ENCODE measurements around the gene CGB5.
"Not testable (repeated sequence)": the region's sequence is repeated elsewhere in the genome, so short reads cannot be mapped to it uniquely, and the experiment has no call there.

DNA sequence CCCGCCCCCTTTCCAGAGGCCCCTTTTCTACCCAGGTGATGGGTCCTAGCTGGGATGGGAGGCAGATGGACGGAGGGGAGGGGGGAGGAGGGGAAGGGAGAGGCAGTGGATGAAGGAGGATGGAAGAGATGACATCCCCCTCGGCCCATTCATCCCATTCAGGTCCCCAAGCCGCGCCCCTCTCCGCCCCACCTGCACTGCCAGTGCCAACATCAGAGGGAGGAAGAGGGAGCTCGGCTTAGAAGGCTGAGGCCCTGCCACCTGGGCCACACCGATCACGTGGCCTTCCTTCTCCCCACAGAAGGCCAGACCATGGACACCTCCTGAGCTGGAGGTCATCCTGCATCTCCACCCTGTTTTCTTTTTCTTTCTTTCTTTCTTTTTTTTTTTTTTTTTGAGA lies 15.0 kb upstream of the CGB5 start:
- TF ChIP-seq, protein P1, sequence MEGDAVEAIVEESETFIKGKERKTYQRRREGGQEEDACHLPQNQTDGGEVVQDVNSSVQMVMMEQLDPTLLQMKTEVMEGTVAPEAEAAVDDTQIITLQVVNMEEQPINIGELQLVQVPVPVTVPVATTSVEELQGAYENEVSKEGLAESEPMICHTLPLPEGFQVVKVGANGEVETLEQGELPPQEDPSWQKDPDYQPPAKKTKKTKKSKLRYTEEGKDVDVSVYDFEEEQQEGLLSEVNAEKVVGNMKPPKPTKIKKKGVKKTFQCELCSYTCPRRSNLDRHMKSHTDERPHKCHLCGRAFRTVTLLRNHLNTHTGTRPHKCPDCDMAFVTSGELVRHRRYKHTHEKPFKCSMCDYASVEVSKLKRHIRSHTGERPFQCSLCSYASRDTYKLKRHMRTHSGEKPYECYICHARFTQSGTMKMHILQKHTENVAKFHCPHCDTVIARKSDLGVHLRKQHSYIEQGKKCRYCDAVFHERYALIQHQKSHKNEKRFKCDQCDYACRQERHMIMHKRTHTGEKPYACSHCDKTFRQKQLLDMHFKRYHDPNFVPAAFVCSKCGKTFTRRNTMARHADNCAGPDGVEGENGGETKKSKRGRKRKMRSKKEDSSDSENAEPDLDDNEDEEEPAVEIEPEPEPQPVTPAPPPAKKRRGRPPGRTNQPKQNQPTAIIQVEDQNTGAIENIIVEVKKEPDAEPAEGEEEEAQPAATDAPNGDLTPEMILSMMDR (IDR thresholded peaks at IDR 0.05): not testable (repeated sequence)
- not testable (repeated sequence) for TF ChIP-seq POLR2A (IDR thresholded peaks at IDR 0.05)
